Measurements from ENCODE around the gene USP33.
"Not testable (repeated sequence)": the region's sequence is repeated elsewhere in the genome, so short reads cannot be mapped to it uniquely, and the experiment has no call there.

The USP33 gene

GRCh38 chr1:77718181-77718580 is 41.5 kb downstream of the USP33 start:
- Mint-ChIP-seq H3K36me3 (ENCODE audit: low read depth) (peaks cover 69% of the 10 kb centered on the region), H3K4me1 (no peaks in the 10 kb centered on the region), H3K27me3 (ENCODE audit: low read depth) (no peaks in the 10 kb centered on the region), H3K9me3 (no peaks in the 10 kb centered on the region), H3K4me3 (no peak overlapping the region), H3K27ac (no peak overlapping the region)
- TF ChIP-seq, protein P1, sequence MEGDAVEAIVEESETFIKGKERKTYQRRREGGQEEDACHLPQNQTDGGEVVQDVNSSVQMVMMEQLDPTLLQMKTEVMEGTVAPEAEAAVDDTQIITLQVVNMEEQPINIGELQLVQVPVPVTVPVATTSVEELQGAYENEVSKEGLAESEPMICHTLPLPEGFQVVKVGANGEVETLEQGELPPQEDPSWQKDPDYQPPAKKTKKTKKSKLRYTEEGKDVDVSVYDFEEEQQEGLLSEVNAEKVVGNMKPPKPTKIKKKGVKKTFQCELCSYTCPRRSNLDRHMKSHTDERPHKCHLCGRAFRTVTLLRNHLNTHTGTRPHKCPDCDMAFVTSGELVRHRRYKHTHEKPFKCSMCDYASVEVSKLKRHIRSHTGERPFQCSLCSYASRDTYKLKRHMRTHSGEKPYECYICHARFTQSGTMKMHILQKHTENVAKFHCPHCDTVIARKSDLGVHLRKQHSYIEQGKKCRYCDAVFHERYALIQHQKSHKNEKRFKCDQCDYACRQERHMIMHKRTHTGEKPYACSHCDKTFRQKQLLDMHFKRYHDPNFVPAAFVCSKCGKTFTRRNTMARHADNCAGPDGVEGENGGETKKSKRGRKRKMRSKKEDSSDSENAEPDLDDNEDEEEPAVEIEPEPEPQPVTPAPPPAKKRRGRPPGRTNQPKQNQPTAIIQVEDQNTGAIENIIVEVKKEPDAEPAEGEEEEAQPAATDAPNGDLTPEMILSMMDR (IDR thresholded peaks at IDR 0.05; ENCODE audit: unreplicated experiment in 3 of 3) = no peak

- Mint-ChIP-seq H3K27ac (no peak overlapping the region), H3K36me3 (ENCODE audit: low read depth) (peaks cover 62% of the 10 kb centered on the region), H3K4me1 (no peaks in the 10 kb centered on the region), H3K4me3 (no peak overlapping the region), H3K9me3 (no peaks in the 10 kb centered on the region), H3K27me3 (ENCODE audit: low read depth) (no peaks in the 10 kb centered on the region)
- TF ChIP-seq, protein P1 (IDR thresholded peaks at IDR 0.05; ENCODE audit: unreplicated experiment in 3 of 3) = no peak
Observed at GRCh38 chr1:77716065-77716464, 43.6 kb downstream of the USP33 start.

DNA sequence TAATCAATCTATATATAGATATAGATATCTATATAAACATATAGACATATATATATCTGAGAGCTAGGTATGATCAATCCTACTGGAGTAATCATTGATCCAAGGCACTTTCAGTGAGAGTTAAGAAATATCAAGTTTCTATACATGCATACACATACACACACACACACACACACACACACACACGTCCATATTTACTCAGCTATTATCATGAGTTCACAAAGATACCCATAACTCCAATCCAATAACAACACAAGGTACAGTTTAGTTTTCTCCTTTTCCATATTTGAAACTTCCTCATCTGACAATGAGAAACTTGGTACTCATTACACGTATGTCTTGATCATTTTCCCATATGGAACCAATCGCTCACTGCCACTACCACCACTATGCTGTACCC is 49.9 kb downstream of the USP33 start:
- no peaks in the 10 kb centered on the region for H3K4me1 Mint-ChIP-seq
- H3K36me3 Mint-ChIP-seq (ENCODE audit: low read depth) = peaks cover 63% of the 10 kb centered on the region
- no peak overlapping the region for H3K4me3 Mint-ChIP-seq
- TF ChIP-seq, protein P1 (IDR thresholded peaks at IDR 0.05; ENCODE audit: unreplicated experiment in 3 of 3) = no peak
- H3K9me3 Mint-ChIP-seq = no peaks in the 10 kb centered on the region
- no peak overlapping the region for H3K27ac Mint-ChIP-seq
- no peaks in the 10 kb centered on the region for H3K27me3 Mint-ChIP-seq (ENCODE audit: low read depth)

- no peaks in the 10 kb centered on the region for H3K27me3 Mint-ChIP-seq (ENCODE audit: low read depth)
- TF ChIP-seq, protein P1 (IDR thresholded peaks at IDR 0.05; ENCODE audit: unreplicated experiment in 3 of 3) = no peak
- H3K9me3 Mint-ChIP-seq = no peaks in the 10 kb centered on the region
- H3K4me1 Mint-ChIP-seq = no peaks in the 10 kb centered on the region
- peaks cover 41% of the 10 kb centered on the region for H3K36me3 Mint-ChIP-seq (ENCODE audit: low read depth)
- no peak overlapping the region for H3K27ac Mint-ChIP-seq
- no peak overlapping the region for H3K4me3 Mint-ChIP-seq
Observed at GRCh38 chr1:77706321-77706720, 53.3 kb downstream of the USP33 start.

DNA sequence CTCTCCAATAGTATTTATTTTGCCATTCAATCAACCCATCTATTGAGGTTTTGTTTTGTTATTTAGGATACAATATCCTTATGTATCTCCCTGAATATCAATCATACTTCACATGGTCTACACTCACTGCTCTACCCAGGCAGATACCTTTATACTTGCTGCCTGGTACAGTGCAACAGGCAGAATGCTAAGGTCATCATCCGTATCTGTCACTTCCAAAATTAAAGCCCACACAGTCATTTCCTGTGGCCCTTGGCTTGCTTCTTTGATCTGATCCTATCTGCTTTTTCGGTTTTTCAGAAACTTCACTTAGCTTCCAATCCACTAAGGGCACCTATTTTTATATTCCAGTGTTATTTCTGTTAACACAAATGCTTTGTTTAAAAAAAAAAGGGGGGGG is 54.9 kb downstream of the USP33 start:
- H3K4me1 Mint-ChIP-seq = no peaks in the 10 kb centered on the region

DNA sequence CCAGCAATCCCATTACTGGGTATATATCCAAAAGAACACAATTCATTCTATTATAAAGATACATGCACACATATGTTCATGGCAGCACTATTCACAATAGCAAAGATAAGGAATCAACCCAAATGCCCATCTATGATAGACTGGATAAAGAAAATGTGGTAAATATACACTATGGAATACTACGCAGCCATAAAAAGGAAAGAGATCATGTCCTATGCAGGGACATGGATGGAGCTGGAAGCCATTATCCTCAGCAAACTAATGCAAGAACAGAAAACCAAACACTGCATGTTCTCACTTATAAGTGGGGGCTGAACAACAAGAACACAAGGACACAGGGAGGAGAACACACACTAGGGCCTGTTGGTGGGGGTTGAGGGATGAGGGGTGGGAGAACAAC is 60.0 kb downstream of the USP33 start:
- H3K27ac Mint-ChIP-seq; H3K4me3 Mint-ChIP-seq; H3K27me3 Mint-ChIP-seq (ENCODE audit: low read depth); H3K4me1 Mint-ChIP-seq; H3K9me3 Mint-ChIP-seq: not testable (repeated sequence)
- peaks cover 32% of the 10 kb centered on the region for H3K36me3 Mint-ChIP-seq (ENCODE audit: low read depth)

More for the DNA sequence above, 54.9 kb downstream of the USP33 start:
- Mint-ChIP-seq H3K27me3 (ENCODE audit: low read depth) (no peaks in the 10 kb centered on the region), H3K36me3 (ENCODE audit: low read depth) (peaks cover 34% of the 10 kb centered on the region), H3K4me3 (no peak overlapping the region), H3K27ac (no peak overlapping the region), H3K9me3 (no peaks in the 10 kb centered on the region)
- TF ChIP-seq, protein P1 (IDR thresholded peaks at IDR 0.05; ENCODE audit: unreplicated experiment in 3 of 3) = no peak
